Endothelial cell of umbilical vein (primary cell): ENCODE measurements around the gene ERVK3-1.

Experiments
- CTCF ChIP-seq, 2 donors: IDR thresholded peaks; 1 replicate in 1 of 2; 2 replicates in 1 of 2; pipeline ENCODE4 v1.5.1; 2011; ENCODE audit warnings: low read length in 2 of 2, mild to moderate bottlenecking in 2 of 2, moderate library complexity in 2 of 2, control low read depth in 1 of 2, inconsistent platforms in 1 of 2, low read depth in 1 of 2; ENCODE audit not compliant: insufficient read depth in 1 of 2; ENCODE audit errors: extremely low read depth in 1 of 2
- EZH2 ChIP-seq: IDR thresholded peaks from 2 replicates; pipeline ENCODE4 v1.6.1; 2012; ENCODE audit warnings: borderline replicate concordance, low read depth, mild to moderate bottlenecking, moderate library complexity, low read length, inconsistent platforms; ENCODE audit not compliant: severe bottlenecking
- FOS ChIP-seq: IDR thresholded peaks from 2 replicates; pipeline ENCODE4 v1.6.1; 2011; ENCODE audit warnings: mild to moderate bottlenecking, low read length, moderate library complexity, borderline replicate concordance; ENCODE audit not compliant: insufficient read depth
- GATA2 ChIP-seq: IDR thresholded peaks from 2 replicates; pipeline ENCODE4 v1.7.0; 2011; ENCODE audit warnings: low read depth, mild to moderate bottlenecking, moderate library complexity, mixed read lengths, low read length; ENCODE audit not compliant: insufficient read length, insufficient read depth
- JUN ChIP-seq: IDR thresholded peaks from 2 replicates; pipeline ENCODE4 v1.6.1; 2011; ENCODE audit warnings: borderline replicate concordance, low read depth; ENCODE audit not compliant: insufficient read length, insufficient read depth
- MAX ChIP-seq: IDR thresholded peaks from 2 replicates; pipeline ENCODE4 v1.6.1; 2011; ENCODE audit not compliant: insufficient read depth, insufficient read length
- MYC ChIP-seq: IDR thresholded peaks from one replicate; pipeline ENCODE4 v1.6.1; 2011; ENCODE audit warnings: mild to moderate bottlenecking, low read depth, low read length
- POLR2A ChIP-seq: IDR thresholded peaks from 2 replicates; pipeline ENCODE4 v1.6.1; 2012; ENCODE audit warnings: low read depth, mild to moderate bottlenecking, control low read depth, low read length
- POLR2AphosphoS5 ChIP-seq: IDR thresholded peaks from 2 replicates; pipeline ENCODE4 v1.6.1; 2012; ENCODE audit warnings: low read depth, mild to moderate bottlenecking, control low read depth, low read length, moderate library complexity; ENCODE audit not compliant: insufficient read depth

- TF ChIP-seq POLR2A (no peak), MYC (no peak), CTCF (IDR thresholded peaks at IDR 0.05; ENCODE audit: extremely low read depth in 1 of 2, insufficient read depth in 1 of 2, low read depth in 1 of 2, low read length in 2 of 2) (no peak), GATA2 (no peak), EZH2 (no peak), FOS (no peak), JUN (no peak), POLR2AphosphoS5 (no peak), MAX (no peak)
These were observed 27.5 kb downstream of the ERVK3-1 start for GRCh38 chr19:58332697-58333096.
